B cell (primary cell): ENCODE results near the gene NXPE3. TPM values are rescaled to one million over a fixed set of nuclear protein-coding genes. Genes with fewer than 3 reads are reported as not detected.

ENCODE experiments used
- ATAC-seq: fragments of 200-7000 bp; cut with Tn5 transposase; one replicate; pipeline ENCODE4 v1.10.0; 2021; ENCODE audit warnings: low read depth, mild to moderate bottlenecking, moderate number of reproducible peaks, moderate library complexity
- CTCF ChIA-PET: fragments of 350-600 bp; sonication (Branson Sonifier 250); formaldehyde crosslinking; loops from one replicate; lab custom pipeline; 2021; ENCODE audit warnings: antibody characterized with exemption, inconsistent platforms; lab: Charles Lee
- POLR2A ChIA-PET: fragments of 350-600 bp; sonication (Branson Sonifier 250); formaldehyde crosslinking; loops from one replicate; lab custom pipeline; 2021; ENCODE audit warnings: antibody characterized with exemption; lab: Charles Lee
- DNase-seq: peaks from one replicate; pipeline ENCODE4 v3.0.0; 2013
- H2AFZ ChIP-seq: 2 replicates; pipeline ENCODE4 v1.6.1; 2012; ENCODE audit warnings: mild to moderate bottlenecking, low read depth, low read length; ENCODE audit not compliant: insufficient read depth, poor library complexity, severe bottlenecking
- H3K27ac ChIP-seq, 2 donors: 1 replicate in 1 of 2; 2 replicates in 1 of 2; pipeline ENCODE4 v1.5.1; 2012 to 2013; ENCODE audit warnings: low read length in 2 of 2, mild to moderate bottlenecking in 2 of 2, moderate library complexity in 1 of 2
- H3K27me3 ChIP-seq, 4 experiments: fragments of 200-600 bp in 1 of 4; sonication (generic) in 1 of 4; replicated peaks in 1 of 4; 1 replicate in 2 of 4; 2 replicates in 2 of 4; pipeline versions ENCODE4 v1.6.1 to v1.7.0; 2013 to 2016; ENCODE audit warnings: low read length in 3 of 4, mild to moderate bottlenecking in 2 of 4, mixed read lengths in 1 of 4, moderate library complexity in 1 of 4; ENCODE audit not compliant: insufficient read depth in 4 of 4, control insufficient read depth in 3 of 4; ENCODE audit errors: control extremely low read depth in 1 of 4
- H3K36me3 ChIP-seq, 2 experiments: replicated peaks in 1 of 2; 1 replicate in 1 of 2; 2 replicates in 1 of 2; pipeline versions ENCODE4 v1.6.1 to v1.7.1; 2013; ENCODE audit warnings: low read length in 1 of 2; ENCODE audit not compliant: insufficient read depth in 2 of 2, control insufficient read depth in 1 of 2; ENCODE audit errors: control extremely low read depth in 1 of 2, extremely low read depth in 1 of 2
- H3K4me1 ChIP-seq, 2 donors: fragments of 200-600 bp in 1 of 2; sonication (generic) in 1 of 2; 1 replicate in 1 of 2; 2 replicates in 1 of 2; pipeline versions ENCODE4 v1.5.1 to v1.6.1; 2013 to 2017; ENCODE audit warnings: low read length in 2 of 2; ENCODE audit not compliant: control insufficient read depth in 2 of 2, insufficient read depth in 2 of 2
- H3K4me2 ChIP-seq: replicated peaks from 2 replicates; pipeline ENCODE3; 2012; ENCODE audit warnings: mild to moderate bottlenecking, low read depth, low read length; ENCODE audit not compliant: poor library complexity, severe bottlenecking
- H3K4me3 ChIP-seq, 5 experiments: fragments of 200-600 bp in 1 of 5; sonication (generic) in 1 of 5; 1 replicate in 3 of 5; 2 replicates in 2 of 5; pipeline versions ENCODE4 v1.5.1 to v1.7.0; 2011 to 2016; ENCODE audit warnings: low read length in 4 of 5, mild to moderate bottlenecking in 4 of 5, low read depth in 2 of 5, control low read depth in 1 of 5, moderate library complexity in 1 of 5; ENCODE audit not compliant: insufficient read depth in 1 of 5; ENCODE audit errors: control extremely low read depth in 1 of 5, extremely low read depth in 1 of 5
- H3K79me2 ChIP-seq: fragments of 200-600 bp; sonication (generic); one replicate; pipeline ENCODE4 v1.6.0; 2016; ENCODE audit warnings: low read length; ENCODE audit not compliant: control insufficient read depth, insufficient read depth
- H3K9ac ChIP-seq: fragments of 200-600 bp; sonication (generic); 2 replicates; pipeline ENCODE4 v1.6.1; 2017; ENCODE audit warnings: mild to moderate bottlenecking, low read length, moderate library complexity
- H3K9me3 ChIP-seq, 3 donors: one replicate each; pipeline versions ENCODE4 v1.6.1 to v1.7.1; 2013; ENCODE audit warnings: low read length in 2 of 3; ENCODE audit not compliant: control insufficient read depth in 2 of 3, insufficient read depth in 1 of 3; ENCODE audit errors: control extremely low read depth in 1 of 3
- H4K20me1 ChIP-seq: 2 replicates; pipeline ENCODE4 v1.6.0; 2012; ENCODE audit warnings: mild to moderate bottlenecking, low read length; ENCODE audit not compliant: insufficient read depth, control insufficient read depth, poor library complexity, severe bottlenecking
- H3K27ac Mint-ChIP-seq: one replicate; pipeline ENCODE4 v1.8.0; 2021; ENCODE audit warnings: mixed read lengths
- H3K27me3 Mint-ChIP-seq: one replicate; pipeline ENCODE4 v1.8.0; 2021; ENCODE audit warnings: mixed read lengths
- H3K4me1 Mint-ChIP-seq: one replicate; pipeline ENCODE4 v1.8.0; 2021; ENCODE audit warnings: mixed read lengths
- H3K4me3 Mint-ChIP-seq: one replicate; pipeline ENCODE4 v1.8.0; 2021; ENCODE audit warnings: mixed read lengths
- H3K9me3 Mint-ChIP-seq: one replicate; pipeline ENCODE4 v1.8.0; 2022; ENCODE audit warnings: mixed read lengths; ENCODE audit not compliant: insufficient read depth
- EZH2 ChIP-seq: IDR thresholded peaks from 2 replicates; pipeline ENCODE4 v1.6.1; 2012; ENCODE audit warnings: borderline replicate concordance, low read depth, mild to moderate bottlenecking, moderate library complexity, low read length; ENCODE audit not compliant: insufficient read depth, poor library complexity, severe bottlenecking
- WGBS: methylation state at CpG from one replicate; pipeline ENCODE4 v1.1.5; 2013; ENCODE audit warnings: missing lambda C conversion rate; ENCODE audit not compliant: insufficient coverage; 5-methylcytosine and 5-hydroxymethylcytosine counted together
- intact Hi-C: fragments of 100-400 bp; cut with micrococcal nuclease; formaldehyde crosslinking; loops from one replicate; pipeline ENCODE4 v1.10.0; 2022
- polyA plus RNA-seq: library from polyadenylated mRNA; depleted of rRNA; stranded (reverse); fragments of >200 nt; gene quantifications from 2 replicates; pipeline ENCODE4 v1.2.3, GENCODE V29; 2012
- total RNA-seq, 2 donors: library from RNA; stranded (reverse); fragments of 120-200 nt in 1 of 2; gene quantifications; 1 replicate in 1 of 2; 2 replicates in 1 of 2; pipeline versions ENCODE4 v1.2.3 to v1.2.4, GENCODE V29; 2013 to 2022
- TF ChIP-seq, protein P1 (sequence below): fragments of 200-600 bp; IDR thresholded peaks from one replicate; pipeline ENCODE4 v1.8.0; 2022; ENCODE audit warnings: antibody characterized with exemption, mild to moderate bottlenecking

Gene NXPE3
- total and polyA plus RNA-seq, 2 donors (not counting 1 experiment from before 2014, with no cell fraction given) = 15.4 to 19.7 TPM

DNA sequence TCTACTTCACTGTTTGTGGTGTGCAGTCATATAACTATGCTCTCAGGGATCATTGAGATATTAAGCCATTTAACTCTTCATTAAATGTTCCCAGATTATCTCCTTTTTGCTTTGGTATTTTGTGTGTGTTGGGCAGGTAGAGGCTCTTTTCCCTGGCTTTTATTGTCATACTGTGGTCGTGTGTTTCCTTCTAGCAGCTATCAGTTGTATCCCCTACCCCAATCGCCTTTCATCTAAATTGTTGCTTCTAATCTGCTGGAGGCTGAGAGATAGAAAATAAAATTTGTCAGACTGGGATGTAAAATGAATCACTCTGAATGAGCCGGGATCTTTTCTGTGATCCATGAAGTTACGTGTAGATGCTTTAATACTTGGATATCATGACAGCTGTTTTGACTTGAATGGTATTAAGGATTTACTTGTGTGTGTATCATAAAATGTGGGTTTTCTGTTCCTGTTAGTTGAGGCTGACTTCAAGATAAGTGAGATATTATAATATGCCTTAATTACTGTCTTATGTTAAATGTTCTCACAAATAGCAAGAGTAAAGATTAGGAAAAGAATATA, 79.5 kb downstream of the NXPE3 start:
- ChIA-PET CTCF (interaction anchor here (0.7 to 1.2 kb wide), 2 partner anchors 363 to 367 kb away, joined by 3 to 4 read pairs; no protein-coding TSS in a partner anchor), POLR2A (interaction anchor here (1.2 kb wide), 1 partner anchor 9 kb away, joined by 5 read pairs; the partner anchor contains the start of gene NFKBIZ)
- ATAC-seq = no peak
- peaks cover 17 to 23% of the 10 kb centered on the region in 2 donors for H3K4me1 ChIP-seq
- intact Hi-C loops = no loop called here
- peaks cover 56% of the 10 kb centered on the region for H3K4me1 Mint-ChIP-seq
- peaks cover 2% of the 10 kb centered on the region for H3K9me3 Mint-ChIP-seq
- peaks cover 0 to 3% (median 0%) of the 10 kb centered on the region in 3 donors for H3K9me3 ChIP-seq
- H3K27me3 Mint-ChIP-seq = no peaks in the 10 kb centered on the region
- 100% methylated on average over 2 of the region's 4 CpGs for WGBS
- H4K20me1 ChIP-seq = peaks cover 45% of the 10 kb centered on the region
- H3K27ac Mint-ChIP-seq = peak overlapping the region; percentile 38
- H3K27me3 ChIP-seq = no peaks in the 10 kb centered on the region
- H3K36me3 ChIP-seq = peaks cover 21 to 81% of the 10 kb centered on the region in 2 experiments
- TF ChIP-seq, protein P1, sequence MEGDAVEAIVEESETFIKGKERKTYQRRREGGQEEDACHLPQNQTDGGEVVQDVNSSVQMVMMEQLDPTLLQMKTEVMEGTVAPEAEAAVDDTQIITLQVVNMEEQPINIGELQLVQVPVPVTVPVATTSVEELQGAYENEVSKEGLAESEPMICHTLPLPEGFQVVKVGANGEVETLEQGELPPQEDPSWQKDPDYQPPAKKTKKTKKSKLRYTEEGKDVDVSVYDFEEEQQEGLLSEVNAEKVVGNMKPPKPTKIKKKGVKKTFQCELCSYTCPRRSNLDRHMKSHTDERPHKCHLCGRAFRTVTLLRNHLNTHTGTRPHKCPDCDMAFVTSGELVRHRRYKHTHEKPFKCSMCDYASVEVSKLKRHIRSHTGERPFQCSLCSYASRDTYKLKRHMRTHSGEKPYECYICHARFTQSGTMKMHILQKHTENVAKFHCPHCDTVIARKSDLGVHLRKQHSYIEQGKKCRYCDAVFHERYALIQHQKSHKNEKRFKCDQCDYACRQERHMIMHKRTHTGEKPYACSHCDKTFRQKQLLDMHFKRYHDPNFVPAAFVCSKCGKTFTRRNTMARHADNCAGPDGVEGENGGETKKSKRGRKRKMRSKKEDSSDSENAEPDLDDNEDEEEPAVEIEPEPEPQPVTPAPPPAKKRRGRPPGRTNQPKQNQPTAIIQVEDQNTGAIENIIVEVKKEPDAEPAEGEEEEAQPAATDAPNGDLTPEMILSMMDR = no peak
- TF ChIP-seq EZH2 = no peak
- H3K79me2 ChIP-seq = peaks cover 3% of the 10 kb centered on the region
- no peak overlapping the region for H3K27ac ChIP-seq
- DNase-seq = no peak
- H3K4me3 Mint-ChIP-seq = no peak overlapping the region
- no peak overlapping the region for H3K4me3 ChIP-seq
- H2AFZ ChIP-seq = no peak overlapping the region
- no peak overlapping the region for H3K4me2 ChIP-seq
- no peak overlapping the region for H3K9ac ChIP-seq

DNA sequence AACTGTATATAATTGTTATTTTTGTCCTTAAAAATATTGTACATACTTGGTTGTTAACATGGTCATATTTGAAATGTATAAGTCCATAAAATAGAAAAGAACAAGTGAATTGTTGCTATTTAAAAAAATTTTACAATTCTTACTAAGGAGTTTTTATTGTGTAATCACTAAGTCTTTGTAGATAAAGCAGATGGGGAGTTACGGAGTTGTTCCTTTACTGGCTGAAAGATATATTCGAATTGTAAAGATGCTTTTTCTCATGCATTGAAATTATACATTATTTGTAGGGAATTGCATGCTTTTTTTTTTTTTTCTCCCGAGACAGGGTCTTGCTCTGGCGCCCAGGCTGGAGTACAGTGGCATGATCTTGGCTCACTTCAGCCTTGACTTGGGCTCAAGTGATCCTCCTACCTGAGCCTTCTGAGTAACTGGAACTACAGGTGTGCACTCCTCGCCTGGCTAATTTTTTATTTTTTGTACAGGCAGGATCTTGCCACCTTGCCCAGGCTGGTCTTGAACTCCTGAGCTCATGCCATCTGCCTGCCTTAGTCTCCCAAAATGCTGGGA, 81.0 kb downstream of the NXPE3 start:
- ATAC-seq (no peak), DNase-seq (no peak)
- ChIA-PET POLR2A (interaction anchor here (0.7 to 2.1 kb wide), 3 partner anchors 10 to 504 kb away, joined by 3 to 4 read pairs (median 4); partner anchors contain the start of gene NFKBIZ), CTCF (interaction anchor here (0.6 to 1.2 kb wide), 2 partner anchors 86 to 361 kb away, joined by 3 read pairs; no protein-coding TSS in a partner anchor)
- Histone ChIP-seq H3K27ac (no peak overlapping the region), H4K20me1 (peaks cover 33% of the 10 kb centered on the region), H3K79me2 (no peaks in the 10 kb centered on the region), H3K27me3 (no peaks in the 10 kb centered on the region), H3K36me3 (peaks cover 16 to 66% of the 10 kb centered on the region in 2 experiments), H3K4me1 (peaks cover 17 to 20% of the 10 kb centered on the region in 2 donors), H3K4me3 (no peak overlapping the region), H3K9ac (no peak overlapping the region), H3K4me2 (no peak overlapping the region), H2AFZ (no peak overlapping the region), H3K9me3 (peaks cover 0 to 3% (median 0%) of the 10 kb centered on the region in 3 donors)
- 91% methylated on average over 4 of the region's 5 CpGs for WGBS
- no peak for TF ChIP-seq EZH2
- TF ChIP-seq, protein P1 = no peak
- H3K4me1 Mint-ChIP-seq = peaks cover 51% of the 10 kb centered on the region
- no peak overlapping the region for H3K4me3 Mint-ChIP-seq
- peaks cover 2% of the 10 kb centered on the region for H3K9me3 Mint-ChIP-seq
- intact Hi-C loops = loop anchor here (5.0 kb wide), 1 partner anchor 33 kb away; no protein-coding TSS in a partner anchor
- no peak overlapping the region for H3K27ac Mint-ChIP-seq
- no peaks in the 10 kb centered on the region for H3K27me3 Mint-ChIP-seq
